Testis (tissue), 3 donors: ENCODE measurements around the gene SNN. TPM values are rescaled to one million over a fixed set of nuclear protein-coding genes. Genes with fewer than 3 reads are reported as not detected.

Experiments
- DNase-seq: peaks from one replicate; pipeline ENCODE4 v3.0.0-alpha.2; 2019
- H3K27ac ChIP-seq, 2 donors: fragments of 200-600 bp; sonication (generic); one replicate each; pipeline ENCODE4 v1.5.1; 2019
- H3K27me3 ChIP-seq: fragments of 200-600 bp; sonication (generic); one replicate; pipeline ENCODE4 v1.5.1; 2019
- H3K36me3 ChIP-seq: fragments of 200-600 bp; sonication (generic); one replicate; pipeline ENCODE4 v1.5.1; 2017; ENCODE audit warnings: low read depth; ENCODE audit errors: missing control alignments
- H3K4me1 ChIP-seq: fragments of 200-600 bp; sonication (generic); one replicate; pipeline ENCODE4 v1.5.1; 2019
- H3K4me3 ChIP-seq, 2 donors: fragments of 200-600 bp; sonication (generic); one replicate each; pipeline ENCODE4 v1.5.1; 2017 to 2019
- H3K9me3 ChIP-seq: fragments of 200-600 bp; sonication (generic); one replicate; pipeline ENCODE4 v1.5.1; 2017
- CTCF ChIP-seq, 3 experiments: fragments of 450-650 bp in 2 of 3; fragments of 200-600 bp in 1 of 3; sonication (generic) in 1 of 3; IDR thresholded peaks; one replicate each; pipeline ENCODE4 v1.5.1; 2016 to 2019; ENCODE audit warnings: antibody characterized with exemption in 3 of 3, mild to moderate bottlenecking in 2 of 3, moderate library complexity in 1 of 3
- POLR2A ChIP-seq: fragments of 450-650 bp; IDR thresholded peaks from one replicate; pipeline ENCODE4 v1.6.1; 2017; ENCODE audit warnings: antibody characterized with exemption, mild to moderate bottlenecking, moderate library complexity
- whole genome bisulfite sequencing, 2 donors: methylation state at CpG; one replicate each; pipeline ENCODE4 v1.1.5; 2018; 5-methylcytosine and 5-hydroxymethylcytosine counted together
- intact Hi-C: fragments of 100-400 bp; cut with DNase I; formaldehyde crosslinking; loops from one replicate; pipeline ENCODE4 v1.15.1; 2023; ENCODE audit warnings: low total_unique reads
- polyA plus RNA-seq: library from polyadenylated mRNA; stranded (reverse); fragments of 350-450 nt; fragmentation: Illumina TruSeq; extraction: RNeasy Lipid Tissue Mini Kit (QIAGEN cat#74804); gene quantifications from one replicate; pipeline ENCODE4 v1.2.3, GENCODE V29; 2014; ENCODE audit warnings: low read depth, low replicate concordance; ENCODE audit not compliant: insufficient read depth
- total RNA-seq, 2 donors: library from RNA; depleted of rRNA; stranded (reverse); fragments of >200 nt; gene quantifications; one replicate each; pipeline ENCODE4 v1.2.3, GENCODE V29; 2016

SNN gene
- total and polyA plus RNA-seq, 3 donors from 2014 or later, result 7.0 to 10.3 (median 10.1) TPM

- TF ChIP-seq POLR2A (no peak), CTCF (IDR thresholded peaks at IDR 0.05) (no peak)
- Histone ChIP-seq H3K9me3 (no peaks in the 10 kb centered on the region), H3K27me3 (no peaks in the 10 kb centered on the region), H3K4me3 (no peak overlapping the region), H3K4me1 (peaks cover 10% of the 10 kb centered on the region), H3K36me3 (no peaks in the 10 kb centered on the region), H3K27ac (peak overlapping the region; percentile 44 to 62)
- DNase-seq, result no peak
- WGBS, 2 donors, result 42 to 50% methylated on average over 18 to 19 of the region's 19 CpGs
- intact Hi-C loops, result no loop called here
These were observed 46.2 kb upstream of the SNN start for GRCh38 chr16:11621920-11622651.

- Histone ChIP-seq H3K9me3 (no peaks in the 10 kb centered on the region), H3K27me3 (no peaks in the 10 kb centered on the region), H3K27ac (no peak overlapping the region), H3K4me1 (peaks cover 10% of the 10 kb centered on the region), H3K36me3 (no peaks in the 10 kb centered on the region), H3K4me3 (no peak overlapping the region)
- intact Hi-C loops, result no loop called here
- 88 to 96% methylated on average over 4 of the region's 4 CpGs for WGBS, 2 donors
- no peak for DNase-seq
- TF ChIP-seq POLR2A (no peak), CTCF (IDR thresholded peaks at IDR 0.05) (no peak)
These were observed 44.0 kb upstream of the SNN start for GRCh38 chr16:11624205-11624604.

GRCh38 chr16:11624636-11625607 lies 43.3 kb upstream of the SNN start:
- no peak overlapping the region for H3K27ac ChIP-seq
- intact Hi-C loops, result no loop called here
- H3K4me3 ChIP-seq, result no peak overlapping the region
- H3K9me3 ChIP-seq, result no peaks in the 10 kb centered on the region
- H3K27me3 ChIP-seq, result no peaks in the 10 kb centered on the region
- WGBS, 2 donors, result 82 to 85% methylated on average over 16 of the region's 16 CpGs
- TF ChIP-seq POLR2A, result no peak
- no peak for TF ChIP-seq CTCF (IDR thresholded peaks at IDR 0.05)
- no peaks in the 10 kb centered on the region for H3K36me3 ChIP-seq
- DNase-seq, result no peak
- peaks cover 10% of the 10 kb centered on the region for H3K4me1 ChIP-seq

GRCh38 chr16:11625769-11626168 lies 42.5 kb upstream of the SNN start:
- H3K9me3 ChIP-seq, result no peaks in the 10 kb centered on the region
- H3K36me3 ChIP-seq, result no peaks in the 10 kb centered on the region
- H3K4me3 ChIP-seq, result no peak overlapping the region
- no peak overlapping the region for H3K27ac ChIP-seq
- H3K27me3 ChIP-seq, result no peaks in the 10 kb centered on the region
- no peak for TF ChIP-seq CTCF (IDR thresholded peaks at IDR 0.05)
- TF ChIP-seq POLR2A, result no peak
- no peak for DNase-seq
- WGBS, 2 donors, result 92 to 93% methylated on average over 4 of the region's 4 CpGs
- intact Hi-C loops, result no loop called here
- peaks cover 10% of the 10 kb centered on the region for H3K4me1 ChIP-seq
